HT1080 (cell line): ENCODE results near the gene GAS2L1. TPM values are rescaled to one million over a fixed set of nuclear protein-coding genes. Genes with fewer than 3 reads are reported as not detected.

Source experiments
- DNase-seq: peaks from one replicate; pipeline ENCODE4 v3.0.0-alpha.2; 2015; ENCODE audit warnings: low read depth
- total RNA-seq: library from RNA; depleted of rRNA; stranded (reverse); fragments of >200 nt; shearing (Covaris generic); gene quantifications from 2 replicates; pipeline ENCODE4 v1.2.3, GENCODE V29; 2014

Gene GAS2L1
- total RNA-seq, 1 experiment from 2014 or later: 57.5 TPM

GRCh38 chr22:29325785-29326315 lies 19.4 kb downstream of the GAS2L1 start:
- DNase-seq: no peak

GRCh38 chr22:29326481-29326880 lies 20.0 kb downstream of the GAS2L1 start:
- no peak for DNase-seq

- DNase-seq: no peak
Observed at GRCh38 chr22:29327089-29327764, 20.8 kb downstream of the GAS2L1 start.

- DNase-seq: no peak
Observed at GRCh38 chr22:29328055-29328454, 21.6 kb downstream of the GAS2L1 start.

- DNase-seq: peak; percentile 50
Observed at GRCh38 chr22:29328566-29329500, 22.4 kb downstream of the GAS2L1 start.

GRCh38 chr22:29329581-29329980 lies 23.1 kb downstream of the GAS2L1 start:
- no peak for DNase-seq

- no peak for DNase-seq
Observed at GRCh38 chr22:29330291-29330690, 23.8 kb downstream of the GAS2L1 start.

GRCh38 chr22:29330753-29331152 lies 24.3 kb downstream of the GAS2L1 start:
- DNase-seq: peak; percentile 81

GRCh38 chr22:29331213-29331612 lies 24.8 kb downstream of the GAS2L1 start:
- DNase-seq: peak; percentile 79

GRCh38 chr22:29331658-29332300 lies 25.3 kb downstream of the GAS2L1 start:
- no peak for DNase-seq

- DNase-seq: no peak
Observed at GRCh38 chr22:29332886-29333496, 26.5 kb downstream of the GAS2L1 start.

- no peak for DNase-seq
Observed at GRCh38 chr22:29334148-29334547, 27.7 kb downstream of the GAS2L1 start.

GRCh38 chr22:29334696-29335344 lies 28.4 kb downstream of the GAS2L1 start:
- DNase-seq: peak; percentile 41

GRCh38 chr22:29335656-29336055 lies 29.2 kb downstream of the GAS2L1 start:
- no peak for DNase-seq

- no peak for DNase-seq
Observed at GRCh38 chr22:29336751-29337490, 30.5 kb downstream of the GAS2L1 start.

- no peak for DNase-seq
Observed at GRCh38 chr22:29337631-29338284, 31.3 kb downstream of the GAS2L1 start.

GRCh38 chr22:29338398-29338797 lies 31.9 kb downstream of the GAS2L1 start:
- DNase-seq: no peak

GRCh38 chr22:29339381-29340235 lies 33.2 kb downstream of the GAS2L1 start:
- peak; percentile 27 for DNase-seq

GRCh38 chr22:29340566-29340965 lies 34.1 kb downstream of the GAS2L1 start:
- DNase-seq: no peak
